Effector CD8-positive, alpha-beta T cell (primary cell): ENCODE results near the gene MYH1.

Experiments used
- DNase-seq: peaks from one replicate; lab custom pipeline; 2025; lab: John Stamatoyannopoulos, UW

MYH1 gene

DNA sequence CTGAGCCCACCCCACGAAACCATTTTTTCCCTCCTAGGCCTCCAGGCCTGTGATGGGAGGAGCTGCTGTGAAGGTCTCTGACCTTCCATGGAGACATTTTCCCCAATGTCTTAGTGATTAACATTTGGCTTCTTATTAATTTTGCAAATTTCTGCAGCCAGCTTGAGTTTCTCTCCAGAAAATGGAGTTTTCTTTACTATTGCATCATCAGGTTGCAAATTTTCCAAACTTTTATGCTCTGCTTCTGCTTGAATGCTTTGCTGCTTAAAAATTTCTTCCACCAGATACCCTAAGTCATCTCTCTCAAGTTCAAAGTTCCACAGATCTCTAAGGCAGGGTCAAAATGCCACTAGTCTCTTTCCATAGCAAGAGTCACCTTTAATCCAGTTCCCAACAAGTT lies 36.1 kb downstream of the MYH1 start:
- DNase-seq: no peak

DNA sequence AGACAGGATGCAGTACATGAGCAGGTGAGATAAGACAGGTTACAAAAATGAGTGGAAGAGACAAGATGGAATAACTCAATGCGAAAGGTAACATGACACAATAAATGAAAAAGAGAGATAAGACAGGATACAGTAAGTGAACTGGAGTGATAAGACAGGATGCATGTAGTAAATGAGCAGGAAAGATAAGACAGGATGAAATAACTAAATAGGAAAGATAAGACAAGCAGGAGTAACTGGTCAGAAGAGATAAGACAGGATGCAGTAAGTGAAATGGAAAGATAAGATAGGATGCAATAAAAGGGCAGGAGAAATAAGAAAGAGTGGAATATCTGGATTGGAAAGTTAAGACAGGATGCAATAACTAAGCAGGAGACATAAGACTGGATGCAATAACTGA lies 40.6 kb downstream of the MYH1 start:
- no peak for DNase-seq

DNA sequence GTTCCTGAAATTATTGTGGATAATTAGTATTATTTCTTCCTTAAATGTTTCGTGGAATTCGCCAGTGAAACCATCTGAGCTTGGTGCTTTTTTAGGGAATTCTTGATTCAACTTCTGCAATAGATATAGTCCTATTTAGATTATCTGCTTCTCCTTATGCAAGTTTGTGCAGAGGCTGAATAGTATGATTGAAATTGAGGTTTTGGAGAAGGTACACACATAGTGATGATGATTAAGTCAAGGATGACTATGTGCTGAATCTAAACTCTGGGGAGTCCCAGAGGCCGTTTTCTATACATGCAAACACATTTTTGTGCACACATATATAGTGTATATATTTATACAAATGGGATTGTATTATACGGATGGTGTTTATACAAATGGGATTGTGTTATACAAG lies 43.8 kb downstream of the MYH1 start:
- no peak for DNase-seq

DNA sequence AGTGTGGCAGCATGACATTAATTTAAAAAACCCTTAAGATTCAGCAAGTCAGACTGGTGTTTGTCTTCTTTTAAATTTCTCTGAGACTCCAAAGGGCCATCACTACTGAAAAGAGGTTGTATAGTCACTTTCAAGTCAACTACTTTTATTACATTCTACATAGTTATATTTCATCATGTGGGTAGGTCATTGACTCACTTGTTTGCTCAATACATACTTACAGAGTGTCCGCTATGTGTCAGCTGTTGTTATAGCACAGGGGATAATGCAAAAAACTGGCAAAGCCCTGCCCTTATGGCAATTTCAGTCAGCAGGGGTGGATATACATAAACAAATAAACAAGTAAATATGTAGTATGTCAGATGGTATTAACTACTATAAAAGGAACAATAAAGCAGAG lies 46.5 kb downstream of the MYH1 start:
- no peak for DNase-seq

DNA sequence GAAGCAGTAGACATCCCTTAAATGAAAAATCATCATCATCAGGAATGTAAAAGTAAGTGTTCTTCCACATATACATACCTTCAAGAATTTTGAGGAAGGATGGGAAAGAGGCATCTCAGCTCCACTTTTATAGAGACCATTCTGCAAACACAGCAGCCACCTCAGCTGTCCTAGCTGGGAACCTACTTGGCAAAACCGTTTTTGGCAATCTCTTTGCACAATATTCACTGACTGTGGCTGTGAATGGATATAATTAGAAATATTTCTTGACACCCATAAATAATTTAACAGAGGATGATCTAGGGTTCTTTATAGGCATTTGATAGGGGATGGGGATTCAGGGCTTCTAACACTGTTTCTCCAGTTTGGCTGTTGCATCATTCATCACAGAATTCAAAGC lies 48.9 kb downstream of the MYH1 start, which contains the start of gene MYH4:
TSS of gene MYH4 (minus strand) at position 101 of the 400 bp plus-strand sequence. CDS start 2,814 bp downstream, outside the sequence.
- DNase-seq: no peak

DNA sequence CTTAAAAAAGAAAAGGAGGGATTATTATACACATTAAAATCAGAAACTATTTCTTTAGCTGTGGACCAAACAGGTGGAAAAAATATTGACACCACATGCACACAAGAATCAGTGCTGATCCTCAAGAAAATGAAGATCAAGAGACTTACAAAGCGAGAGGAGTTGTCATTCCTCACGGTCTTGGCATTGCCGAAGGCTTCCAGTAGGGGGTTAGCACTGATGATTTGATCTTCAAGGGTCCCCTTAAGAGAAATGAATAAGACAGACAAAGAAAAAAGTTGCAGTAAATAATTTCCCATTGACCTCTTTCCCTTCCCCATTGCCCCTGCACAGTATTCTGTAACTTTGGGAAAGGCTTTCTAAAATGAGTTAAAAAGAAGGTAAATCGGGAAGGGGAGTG lies 54.9 kb downstream of the MYH1 start:
- no peak for DNase-seq

DNA sequence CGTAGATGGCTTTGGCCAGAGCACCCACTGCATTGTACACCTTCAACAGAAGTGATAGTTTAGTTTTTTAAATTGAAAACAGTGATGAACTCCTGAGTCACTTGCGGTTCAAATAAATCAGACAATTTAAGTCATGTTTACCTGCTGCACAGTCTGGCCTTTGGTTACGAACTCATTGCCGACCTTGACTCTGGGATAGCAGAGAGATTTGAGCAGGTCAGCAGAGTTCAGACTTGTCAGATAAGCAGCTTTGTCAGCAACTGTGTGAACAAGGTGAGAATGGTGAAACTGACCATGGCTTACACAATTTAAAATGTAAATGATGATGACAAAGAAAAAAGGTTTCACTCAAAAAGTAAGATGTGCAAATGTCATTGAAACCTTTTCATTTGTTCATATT lies 58.3 kb downstream of the MYH1 start:
- no peak for DNase-seq

DNA sequence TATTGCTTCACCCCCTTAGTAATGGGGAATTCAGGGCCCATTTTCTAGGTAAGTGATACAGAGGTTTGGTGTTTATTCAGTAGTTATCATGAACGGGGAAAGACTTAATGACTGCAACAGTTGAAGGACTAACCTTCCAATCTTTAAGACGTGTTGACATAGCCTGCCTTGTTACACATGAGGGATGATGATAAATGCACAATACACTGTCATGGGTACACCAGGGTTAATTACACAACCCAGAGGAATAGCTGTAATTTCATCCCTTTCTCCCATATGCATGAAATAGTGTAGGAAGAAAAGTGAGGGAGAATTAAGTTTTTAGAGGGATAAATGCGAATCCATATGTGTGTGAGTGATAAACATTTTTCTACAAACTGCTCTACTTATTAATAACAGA lies 59.6 kb downstream of the MYH1 start:
- DNase-seq: no peak

DNA sequence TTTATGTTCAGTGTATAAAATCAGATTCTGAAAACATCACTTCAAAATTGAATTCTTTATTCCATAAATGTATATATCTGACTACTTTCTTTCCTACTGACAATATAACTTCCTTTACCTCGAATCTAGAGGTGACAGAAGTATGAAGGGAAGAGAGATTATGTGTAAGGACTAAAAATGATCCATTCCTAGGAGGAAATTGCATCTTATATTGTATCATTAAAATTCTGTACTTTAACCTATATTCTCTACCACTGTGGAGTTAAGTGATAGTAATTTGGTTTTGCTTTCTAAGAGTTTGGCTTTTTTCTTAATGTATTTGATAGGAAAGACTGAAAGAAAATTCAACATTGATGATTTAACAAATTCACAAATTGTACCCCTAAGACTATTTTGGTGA lies 60.4 kb downstream of the MYH1 start:
- DNase-seq: no peak

DNA sequence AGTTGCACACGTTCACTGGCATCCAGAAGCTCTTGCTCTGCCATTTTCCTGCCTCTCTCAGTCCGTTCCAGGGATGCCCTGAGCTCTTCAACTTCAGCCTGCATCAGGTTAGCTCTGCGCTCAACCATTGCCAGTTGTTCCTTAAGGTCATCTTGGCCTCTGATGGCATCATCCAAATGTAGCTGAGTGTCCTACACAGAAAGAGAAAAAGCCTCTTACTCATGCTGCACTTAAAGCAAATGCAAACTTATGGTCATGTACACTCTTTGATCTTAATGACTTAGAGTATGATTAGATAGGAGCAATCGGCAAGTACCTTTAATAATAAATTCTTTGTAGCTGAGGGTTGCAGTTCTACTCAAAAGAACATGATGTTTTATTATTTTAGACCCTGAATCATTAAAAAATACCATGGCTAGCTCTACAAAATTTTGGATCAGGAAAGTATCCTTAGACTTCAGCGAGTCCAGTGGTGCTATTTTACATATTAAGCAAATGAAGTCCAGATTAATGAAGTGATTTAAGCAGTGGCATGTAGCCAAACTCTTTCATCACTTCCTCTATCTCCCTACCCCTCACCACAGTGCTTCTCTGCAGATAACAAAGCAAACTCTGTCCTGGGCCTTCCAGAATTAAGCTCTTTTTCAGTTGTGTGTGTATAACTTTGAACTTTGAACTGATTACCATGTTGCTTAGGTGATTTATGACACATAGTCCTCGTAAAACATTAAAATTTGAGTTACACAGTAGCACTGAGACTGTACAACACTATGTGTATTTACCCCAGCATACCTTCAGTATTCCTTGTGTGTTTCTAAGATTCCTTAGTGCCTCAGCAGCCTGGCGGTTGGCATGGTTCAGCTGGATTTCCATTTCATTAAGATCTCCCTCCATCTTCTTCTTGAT lies 71.1 kb downstream of the MYH1 start:
- DNase-seq: no peak
